Osteoblast (primary cell): ENCODE data around the gene CEBPB. TPM values are rescaled to one million over a fixed set of nuclear protein-coding genes. Genes with fewer than 3 reads are reported as not detected.

ENCODE experiments used
- DNase-seq: peaks from one replicate; pipeline ENCODE4 v3.0.0; 2011; ENCODE audit warnings: low spot score, mixed read lengths; ENCODE audit not compliant: insufficient read length; ENCODE audit errors: missing footprints
- H2AFZ ChIP-seq: 2 replicates; pipeline ENCODE4 v1.6.0; 2011; ENCODE audit warnings: mild to moderate bottlenecking, low read length
- H3K27ac ChIP-seq: 2 replicates; pipeline ENCODE4 v1.5.1; 2011; ENCODE audit warnings: mild to moderate bottlenecking, low read depth, low read length, moderate library complexity
- H3K27me3 ChIP-seq: 2 replicates; pipeline ENCODE4 v1.6.0; 2012; ENCODE audit warnings: mild to moderate bottlenecking, control low read depth, inconsistent platforms, low read length, moderate library complexity; ENCODE audit not compliant: insufficient read depth
- H3K36me3 ChIP-seq: 2 replicates; pipeline ENCODE4 v1.5.1; 2011; ENCODE audit warnings: mild to moderate bottlenecking, low read length, control low read depth, moderate library complexity; ENCODE audit not compliant: insufficient read depth
- H3K4me1 ChIP-seq: 2 replicates; pipeline ENCODE4 v1.5.1; 2011; ENCODE audit warnings: mild to moderate bottlenecking, low read length, control low read depth, moderate library complexity; ENCODE audit not compliant: insufficient read depth
- H3K4me2 ChIP-seq: 2 replicates; pipeline ENCODE4 v1.6.0; 2011; ENCODE audit warnings: mild to moderate bottlenecking, low read length; ENCODE audit not compliant: insufficient read depth
- H3K4me3 ChIP-seq: fragments of 200-600 bp; sonication (generic); 3 replicates; pipeline ENCODE4 v1.5.1; 2012; ENCODE audit warnings: mild to moderate bottlenecking, low read length, inconsistent platforms; ENCODE audit not compliant: insufficient read depth
- H3K79me2 ChIP-seq: 2 replicates; pipeline ENCODE4 v1.6.0; 2012; ENCODE audit warnings: mild to moderate bottlenecking, low read length, control low read depth, inconsistent platforms; ENCODE audit not compliant: insufficient read depth
- H3K9me3 ChIP-seq: 2 replicates; pipeline ENCODE4 v1.5.1; 2011; ENCODE audit warnings: low read depth, low read length, control low read depth
- H4K20me1 ChIP-seq: 2 replicates; pipeline ENCODE4 v1.6.0; 2012; ENCODE audit warnings: mild to moderate bottlenecking, low read length, control low read depth; ENCODE audit not compliant: insufficient read depth
- CTCF ChIP-seq: IDR thresholded peaks from 2 replicates; pipeline ENCODE4 v1.5.1; 2011; ENCODE audit warnings: mild to moderate bottlenecking, low read depth, low read length, moderate library complexity; ENCODE audit errors: extremely low read depth
- total RNA-seq: library from RNA; depleted of rRNA; stranded (reverse); fragments of >200 nt; gene quantifications from 2 replicates; pipeline ENCODE4 v1.2.3, GENCODE V29; 2012

CEBPB gene
- total RNA-seq, 1 donor, result 79.3 TPM

GRCh38 chr20:50197463-50198179 is 7.0 kb downstream of the CEBPB start:
- Histone ChIP-seq H3K9me3 (no peaks in the 10 kb centered on the region), H3K4me3 (no peak overlapping the region), H3K4me2 (no peak overlapping the region), H2AFZ (no peak overlapping the region), H3K27ac (no peak overlapping the region), H3K4me1 (peaks cover 17% of the 10 kb centered on the region), H3K79me2 (peaks cover 30% of the 10 kb centered on the region), H3K27me3 (no peaks in the 10 kb centered on the region), H4K20me1 (peaks cover 26% of the 10 kb centered on the region), H3K36me3 (no peaks in the 10 kb centered on the region)
- no peak for TF ChIP-seq CTCF
- peak; percentile 61 for DNase-seq

- H3K79me2 ChIP-seq, result peaks cover 23% of the 10 kb centered on the region
- no peak overlapping the region for H2AFZ ChIP-seq
- no peaks in the 10 kb centered on the region for H3K9me3 ChIP-seq
- no peak overlapping the region for H3K4me3 ChIP-seq
- peak; percentile 73 for DNase-seq
- TF ChIP-seq CTCF, result no peak
- H3K27ac ChIP-seq, result no peak overlapping the region
- no peaks in the 10 kb centered on the region for H3K36me3 ChIP-seq
- peaks cover 17% of the 10 kb centered on the region for H3K4me1 ChIP-seq
- no peaks in the 10 kb centered on the region for H3K27me3 ChIP-seq
- no peak overlapping the region for H3K4me2 ChIP-seq
- peaks cover 20% of the 10 kb centered on the region for H4K20me1 ChIP-seq
Measured at GRCh38 chr20:50198180-50198666, 7.6 kb downstream of the CEBPB start.

GRCh38 chr20:50198716-50199115 is 8.1 kb downstream of the CEBPB start:
- DNase-seq, result peak; percentile 47
- no peak overlapping the region for H2AFZ ChIP-seq

More at GRCh38 chr20:50198716-50199115, 8.1 kb downstream of the CEBPB start:
- no peak overlapping the region for H3K27ac ChIP-seq
- peaks cover 15% of the 10 kb centered on the region for H4K20me1 ChIP-seq
- no peak overlapping the region for H3K4me3 ChIP-seq
- no peak for TF ChIP-seq CTCF
- no peak overlapping the region for H3K4me2 ChIP-seq
- H3K27me3 ChIP-seq, result no peaks in the 10 kb centered on the region
- peaks cover 14% of the 10 kb centered on the region for H3K4me1 ChIP-seq
- no peaks in the 10 kb centered on the region for H3K36me3 ChIP-seq
- no peaks in the 10 kb centered on the region for H3K9me3 ChIP-seq
- peaks cover 19% of the 10 kb centered on the region for H3K79me2 ChIP-seq
